COR-L47 (cell line): ENCODE data around the gene BORCS5.
"Not testable (repeated sequence)": the region's sequence is repeated elsewhere in the genome, so short reads cannot be mapped to it uniquely, and the experiment has no call there.

Experiments used
- DNase-seq: peaks from one replicate; lab custom pipeline; 2025; lab: John Stamatoyannopoulos, UW

The BORCS5 gene

DNA sequence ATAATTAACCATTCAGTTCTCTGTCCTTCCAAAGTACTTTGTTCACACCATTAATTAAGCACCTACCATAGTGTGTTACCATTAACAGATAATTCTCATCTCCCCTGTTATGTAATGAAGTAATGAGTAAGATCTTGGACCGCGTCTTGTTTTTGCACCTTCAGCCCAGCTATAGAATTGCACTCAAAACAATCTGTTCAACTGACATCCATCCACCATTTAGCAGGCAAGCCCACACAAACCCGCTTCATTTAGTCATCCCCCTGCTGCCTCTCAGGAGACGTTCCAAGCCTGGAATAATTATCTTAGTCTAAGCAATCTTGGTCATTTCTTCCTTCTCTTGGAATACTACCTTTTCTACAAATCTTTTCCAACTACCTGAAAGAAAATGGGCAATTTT is 131.4 kb downstream of the BORCS5 start:
- DNase-seq = no peak

DNA sequence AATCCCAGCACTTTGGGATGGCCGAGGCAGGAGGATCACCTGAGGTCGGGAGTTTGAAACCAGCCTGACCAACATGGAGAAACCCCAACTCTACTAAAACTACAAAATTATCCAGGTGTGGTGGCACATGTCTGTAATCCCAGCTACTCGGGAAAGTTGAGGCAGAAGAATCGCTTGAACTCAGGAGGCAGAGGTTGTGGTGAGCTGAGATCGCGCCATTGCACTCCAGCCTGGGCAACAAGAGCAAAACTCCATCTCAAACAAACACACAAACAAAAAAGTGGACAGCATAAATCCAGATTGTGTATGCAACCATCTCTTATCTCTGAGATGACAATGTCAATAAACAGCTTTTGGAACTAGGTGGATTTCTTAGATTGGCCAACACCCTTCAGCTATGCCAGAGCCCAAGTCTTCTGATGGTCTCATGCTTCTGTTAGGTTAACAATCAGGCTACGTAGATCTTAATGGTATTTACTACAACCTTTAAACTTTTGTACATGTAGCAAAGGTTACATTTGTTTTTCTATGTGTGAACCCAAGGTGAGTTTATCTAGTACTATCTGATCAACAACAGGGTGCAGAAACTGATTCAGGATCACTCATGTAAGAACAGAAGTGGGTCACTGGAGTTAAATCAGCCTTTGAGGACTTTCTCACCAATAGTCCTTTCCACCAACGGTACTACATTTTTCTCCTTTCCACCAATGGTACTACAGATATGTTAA is 132.1 kb downstream of the BORCS5 start:
- no peak for DNase-seq

DNA sequence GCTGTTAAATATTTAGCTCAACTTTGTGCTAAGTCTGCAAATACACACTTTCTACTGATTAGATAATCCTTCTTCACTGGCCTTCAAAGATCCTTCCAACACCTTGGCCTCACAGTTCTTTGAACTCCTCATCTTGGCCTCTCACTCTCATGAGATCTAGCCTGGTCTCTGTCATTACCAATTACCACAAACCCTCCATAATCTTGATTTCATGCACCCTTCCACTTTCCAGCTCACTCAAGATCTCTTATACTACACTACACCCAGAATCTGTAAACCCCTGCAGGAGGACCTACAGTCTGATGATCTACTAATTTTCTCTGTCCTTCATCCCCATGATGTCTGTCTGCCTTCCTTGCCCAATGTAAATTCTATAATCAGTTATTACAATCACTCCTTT is 134.7 kb downstream of the BORCS5 start:
- DNase-seq = no peak

DNA sequence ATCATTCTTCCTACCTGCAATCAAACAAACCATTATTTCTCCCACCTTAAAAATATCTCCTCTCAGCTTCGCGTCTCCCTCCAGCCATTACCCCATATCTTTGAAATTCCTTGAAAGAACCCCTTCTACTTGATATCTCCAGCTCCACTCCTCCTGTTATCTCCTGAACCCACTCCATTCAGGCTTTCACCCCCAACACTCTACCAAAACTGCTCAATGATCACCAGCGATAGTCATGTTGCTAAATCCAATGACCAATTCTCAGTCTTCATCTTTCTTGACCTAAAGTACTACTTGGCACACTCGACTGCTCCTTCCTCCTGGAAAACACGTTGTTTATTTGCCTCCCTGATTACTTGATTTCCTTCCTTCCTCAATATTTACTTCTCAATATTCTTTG is 135.7 kb downstream of the BORCS5 start:
- DNase-seq = no peak

DNA sequence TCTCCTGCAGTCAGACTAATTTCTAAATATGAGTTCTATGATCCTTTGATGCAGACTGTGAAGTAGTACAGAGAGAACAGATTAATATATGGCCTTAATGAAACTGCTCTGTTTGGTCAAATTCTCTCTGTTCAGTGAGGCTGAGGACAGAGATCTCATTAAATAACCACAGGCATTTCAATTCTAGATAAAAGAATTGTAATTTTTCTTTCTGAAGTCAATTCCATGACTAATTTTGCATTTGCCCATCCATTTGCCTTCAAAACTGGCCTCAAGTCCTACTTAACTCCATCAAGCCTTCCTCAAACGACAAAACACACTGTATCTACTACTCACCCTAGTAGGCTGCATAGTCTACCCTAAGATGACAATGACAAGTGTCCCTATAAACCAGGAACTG is 138.7 kb downstream of the BORCS5 start:
- no peak for DNase-seq

DNA sequence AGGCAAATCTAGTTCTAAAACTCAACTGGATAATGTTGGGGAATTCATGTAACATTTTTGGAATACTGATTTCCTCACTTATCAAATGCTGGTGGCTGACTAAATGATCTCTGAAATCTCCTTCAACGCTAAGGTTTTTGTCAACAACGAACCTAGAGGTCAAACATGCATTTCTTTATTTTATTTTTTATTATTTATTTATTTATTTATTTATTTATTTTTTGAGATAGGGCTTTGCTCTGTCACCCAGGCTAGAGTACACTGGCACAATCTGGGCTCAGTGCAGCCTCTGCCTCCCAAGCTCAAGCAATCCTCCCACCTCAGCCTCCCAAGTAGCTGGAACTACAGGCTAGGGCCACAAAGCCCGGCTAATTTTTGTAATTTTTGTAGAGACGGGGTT is 141.3 kb downstream of the BORCS5 start:
- DNase-seq = no peak

DNA sequence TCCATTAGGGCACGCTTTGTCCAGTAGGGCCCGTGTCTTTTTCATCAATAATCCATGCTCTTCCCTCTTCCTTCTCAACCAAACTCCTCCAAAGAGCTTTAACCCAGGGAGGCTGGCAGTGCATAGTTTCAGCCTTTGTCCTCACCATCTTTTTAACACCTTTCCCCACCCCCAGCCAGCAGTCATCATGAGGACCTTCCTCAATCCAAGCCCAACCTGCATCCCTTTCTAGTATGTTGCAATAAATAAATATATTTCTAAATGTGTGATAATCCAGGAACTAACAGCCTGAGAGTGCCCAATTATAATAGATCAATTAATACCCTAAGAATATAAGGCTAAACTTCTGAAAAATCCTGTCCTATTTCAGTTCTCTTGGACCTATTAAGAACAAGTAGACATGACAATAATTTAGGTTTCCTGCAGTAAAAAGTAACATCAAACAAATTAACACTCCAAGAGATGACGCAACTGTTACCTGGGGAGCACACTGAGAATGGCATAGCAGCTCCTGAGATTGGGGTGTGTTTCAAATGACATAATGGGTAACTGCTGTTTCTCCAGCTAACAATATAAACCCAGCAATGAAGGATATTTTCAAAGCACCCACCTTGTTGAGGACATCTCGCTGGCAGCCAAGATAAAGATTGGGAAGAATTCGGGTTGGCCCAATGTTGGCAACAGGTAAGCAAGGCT is 143.2 kb downstream of the BORCS5 start:
- no peak for DNase-seq

DNA sequence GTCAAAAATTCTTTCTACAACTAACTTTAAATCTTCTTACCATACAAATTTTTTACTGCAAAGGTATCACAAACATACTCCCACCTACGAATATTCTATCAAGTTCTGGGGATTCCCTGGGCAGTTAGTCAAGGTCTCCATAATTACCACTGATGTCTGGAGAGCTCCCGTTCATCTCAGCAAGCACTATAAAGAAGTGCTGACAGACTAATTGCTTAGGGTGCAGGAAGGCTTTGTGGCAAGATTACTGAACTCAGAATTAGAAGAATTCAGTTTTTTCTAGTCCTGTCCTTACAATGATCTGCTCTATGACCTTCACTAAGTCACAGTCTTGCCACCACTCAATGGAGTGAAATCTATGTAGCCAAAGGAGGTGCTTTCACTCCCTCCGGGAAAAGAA is 144.2 kb downstream of the BORCS5 start:
- DNase-seq = no peak

DNA sequence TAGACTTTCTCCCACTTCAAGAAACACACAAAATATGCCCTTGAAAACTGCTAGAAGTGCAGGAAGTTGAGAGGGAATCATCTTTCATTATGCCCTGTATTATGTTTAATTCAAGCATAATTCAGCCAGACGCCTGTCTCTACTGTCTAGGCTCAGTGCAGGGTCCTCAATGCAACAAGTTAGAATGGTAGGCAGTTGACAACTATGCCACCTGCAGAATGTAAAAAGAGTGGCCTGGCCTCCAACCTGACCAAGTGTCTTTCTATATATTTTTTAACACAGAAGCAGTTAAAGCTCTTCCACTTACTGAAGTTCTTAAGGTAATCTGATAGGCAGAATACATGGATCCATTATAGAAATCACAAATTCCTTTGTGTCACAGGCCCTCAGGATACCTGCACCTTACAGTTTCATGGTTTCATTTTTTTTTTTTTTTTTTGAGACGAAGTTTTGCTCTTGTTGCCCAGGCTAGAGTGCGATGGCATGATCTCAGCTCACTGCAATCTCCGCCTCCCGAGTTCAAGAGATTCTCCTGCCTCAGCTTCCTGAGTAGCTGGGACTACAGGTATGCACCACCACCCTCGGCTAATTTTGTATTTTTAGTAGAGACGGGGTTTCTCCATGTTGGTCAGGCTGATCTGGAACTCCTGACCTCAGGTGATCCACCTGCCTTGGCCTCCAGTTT is 145.4 kb downstream of the BORCS5 start:
- not testable (repeated sequence) for DNase-seq

DNA sequence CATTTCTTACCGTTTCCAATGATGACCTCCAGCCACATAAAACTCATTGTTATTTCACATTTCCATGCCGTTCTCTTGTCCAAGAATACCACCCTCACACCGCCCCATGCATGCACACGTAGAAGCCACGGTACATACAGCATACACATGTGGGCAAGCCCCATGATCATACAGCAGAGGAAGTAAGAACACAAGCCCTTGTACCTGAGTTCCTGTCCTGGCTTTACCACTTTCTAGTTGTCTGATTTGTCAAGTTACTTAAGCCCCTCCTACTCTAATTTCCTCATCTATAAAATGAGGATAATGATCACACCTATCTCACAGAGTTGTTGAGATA is 145.9 kb downstream of the BORCS5 start:
- DNase-seq = no peak

DNA sequence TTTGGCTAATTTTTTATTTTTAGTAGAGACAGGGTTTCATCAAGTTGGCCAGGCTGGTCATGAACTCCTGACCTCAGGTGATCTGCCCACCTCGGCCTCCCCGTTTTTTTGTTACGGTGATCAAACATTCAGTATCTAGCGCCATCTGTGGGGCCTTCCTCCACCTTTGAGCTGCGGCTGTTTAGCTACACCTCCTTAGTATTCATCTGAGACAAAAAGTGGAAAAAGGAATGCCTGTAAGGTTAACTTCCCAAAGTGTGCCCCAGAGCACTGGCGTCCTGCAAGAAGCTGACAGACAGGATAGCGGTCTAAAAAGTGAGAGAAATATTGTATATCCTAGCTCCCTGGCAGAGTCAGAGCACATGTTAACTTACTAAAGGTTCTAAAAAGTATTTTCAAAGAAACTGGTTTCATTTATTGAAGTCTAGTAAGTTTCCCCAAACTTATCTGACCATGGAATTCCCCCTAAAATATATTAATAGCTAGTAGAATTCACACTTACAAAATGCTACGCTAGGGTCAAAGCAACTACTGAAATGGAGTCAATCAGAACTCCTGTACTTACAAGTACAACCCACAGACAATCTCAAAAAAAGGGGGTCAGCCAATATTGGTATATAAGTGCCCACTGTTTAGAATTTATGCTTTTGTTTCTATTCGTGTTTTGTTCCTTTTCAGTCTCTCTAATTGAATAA is 146.7 kb downstream of the BORCS5 start:
- DNase-seq = no peak

DNA sequence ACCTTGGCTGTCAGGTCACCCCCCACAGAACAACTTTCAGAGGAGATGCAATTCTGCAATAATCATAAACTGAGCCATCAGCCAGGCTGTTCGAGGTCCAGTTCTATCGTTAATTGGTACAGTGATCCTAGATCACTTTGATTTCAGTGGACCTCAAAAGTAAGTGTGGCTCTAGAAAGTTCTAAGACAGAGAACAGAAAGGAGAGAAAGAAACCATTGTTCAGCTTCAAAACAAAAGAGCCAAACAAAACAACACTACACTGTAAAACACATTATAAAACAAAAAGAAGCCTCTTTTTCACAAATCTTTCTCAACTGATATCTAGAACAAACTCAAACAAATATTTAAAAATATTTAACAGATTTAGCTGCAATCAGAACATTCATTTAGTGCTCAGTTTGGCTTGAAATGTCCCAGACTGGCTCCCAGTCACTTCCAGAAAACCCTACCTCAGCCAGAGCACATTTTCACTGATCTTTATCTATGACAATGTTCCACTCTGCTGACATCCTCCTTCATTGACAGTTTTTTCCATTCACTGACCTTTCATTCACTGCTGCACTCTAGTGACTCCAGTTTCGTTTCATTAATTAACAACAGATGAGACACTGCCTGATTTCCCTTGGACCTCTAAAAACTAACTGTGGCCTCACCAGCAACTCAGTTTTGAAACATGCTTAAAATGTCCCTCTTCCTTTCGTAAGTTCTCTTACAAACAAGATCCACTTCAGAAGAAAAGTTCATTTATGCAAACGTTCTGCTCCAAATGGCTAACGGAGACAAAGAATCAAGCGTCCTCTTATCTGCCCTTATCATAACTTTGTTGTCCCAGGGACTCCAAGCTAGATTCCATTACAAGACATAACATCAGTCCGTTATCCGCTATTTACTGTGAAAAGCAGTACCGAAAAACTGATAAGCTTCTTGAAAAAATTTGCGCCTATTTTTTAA is 148.9 kb downstream of the BORCS5 start:
- DNase-seq = no peak

DNA sequence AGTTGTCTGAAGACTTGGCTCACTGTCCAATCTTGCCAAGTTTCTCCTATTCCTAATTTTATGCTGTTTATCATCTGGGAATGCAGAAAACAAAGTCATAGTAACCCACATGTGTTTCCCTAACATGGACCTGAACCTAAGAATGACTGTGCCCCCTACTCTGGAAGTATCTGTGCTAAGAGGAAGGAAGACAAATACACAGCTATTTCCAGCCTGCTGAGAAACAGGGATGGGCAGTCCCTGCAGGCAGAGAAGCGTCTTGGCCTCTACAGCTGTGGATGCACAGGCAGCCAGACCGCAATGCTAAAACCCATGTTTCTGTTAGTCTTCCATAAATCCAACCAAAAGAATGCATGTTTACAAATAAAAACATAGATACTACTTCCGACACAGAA is 149.6 kb downstream of the BORCS5 start:
- no peak for DNase-seq

DNA sequence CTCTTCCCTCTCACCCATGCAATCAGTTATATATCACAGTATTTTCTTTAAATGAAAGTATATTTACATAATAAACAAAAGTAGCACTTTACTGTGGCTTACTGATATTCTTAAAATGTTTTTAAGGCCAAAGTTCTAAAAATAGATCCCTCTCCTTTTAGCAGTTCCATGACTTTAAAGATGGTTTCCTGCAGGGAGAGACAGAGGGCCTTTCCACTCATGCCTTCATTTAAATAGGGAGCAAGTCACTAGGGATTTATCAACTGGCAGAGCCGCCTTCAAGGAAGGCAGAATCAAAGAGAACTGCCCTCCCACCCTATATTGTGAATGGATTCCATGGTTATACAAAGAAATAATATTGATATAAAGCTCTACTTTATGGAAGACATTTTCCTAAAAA is 150.2 kb downstream of the BORCS5 start:
- DNase-seq = no peak

DNA sequence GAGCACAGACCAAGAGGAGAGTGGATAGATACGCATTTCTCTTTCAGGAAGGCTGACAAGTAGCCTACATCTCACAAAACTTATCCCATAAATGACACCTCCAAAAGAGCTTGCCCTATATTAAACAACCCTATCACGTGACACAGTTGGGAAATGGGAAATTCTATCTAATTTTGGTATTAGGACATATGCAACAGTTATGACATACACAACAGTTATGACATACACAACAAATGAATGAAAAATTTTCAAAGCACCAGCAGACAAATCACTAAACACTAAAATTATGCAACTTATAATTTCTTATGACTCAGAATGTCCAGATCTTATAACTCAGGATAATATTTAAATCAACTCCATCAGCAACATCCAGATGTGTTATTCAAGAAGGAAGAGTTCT is 151.7 kb downstream of the BORCS5 start:
- DNase-seq = no peak

DNA sequence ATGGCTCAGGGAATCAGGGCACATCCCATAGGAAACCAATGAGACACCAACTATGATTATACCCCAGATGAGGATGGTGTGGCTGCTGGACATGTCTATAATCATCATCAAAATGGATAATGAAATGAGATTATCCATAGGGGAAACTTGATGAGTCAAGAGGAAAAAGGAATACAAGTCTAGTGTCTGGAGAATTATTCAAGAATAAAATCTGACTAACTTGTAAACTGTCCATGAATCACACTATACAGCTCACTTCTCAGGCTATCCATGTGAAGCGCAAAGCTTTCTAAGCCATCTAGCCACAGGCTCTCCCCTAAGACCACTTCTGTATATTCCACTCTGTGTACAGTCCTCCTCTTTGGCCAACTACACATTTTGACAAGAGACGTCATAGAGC is 153.3 kb downstream of the BORCS5 start:
- no peak for DNase-seq

DNA sequence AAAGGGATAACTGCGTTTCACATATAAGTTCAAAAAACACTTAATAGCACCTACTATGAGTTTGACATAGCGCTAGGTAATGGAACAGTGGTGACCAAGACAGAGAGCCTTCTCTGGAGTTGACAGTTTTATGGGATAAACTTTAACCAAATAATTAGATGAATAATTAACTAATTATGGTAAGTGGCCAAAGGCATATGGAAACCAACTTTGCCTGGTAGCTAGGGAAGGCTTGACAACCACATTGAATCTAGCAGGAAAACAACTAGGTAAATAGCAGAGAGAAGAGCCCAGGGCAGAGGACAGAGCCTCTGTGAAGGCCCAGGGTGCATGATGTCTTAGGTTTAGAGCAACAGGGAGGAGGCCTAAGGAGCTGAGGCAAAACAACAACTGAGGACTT is 153.7 kb downstream of the BORCS5 start:
- no peak for DNase-seq

DNA sequence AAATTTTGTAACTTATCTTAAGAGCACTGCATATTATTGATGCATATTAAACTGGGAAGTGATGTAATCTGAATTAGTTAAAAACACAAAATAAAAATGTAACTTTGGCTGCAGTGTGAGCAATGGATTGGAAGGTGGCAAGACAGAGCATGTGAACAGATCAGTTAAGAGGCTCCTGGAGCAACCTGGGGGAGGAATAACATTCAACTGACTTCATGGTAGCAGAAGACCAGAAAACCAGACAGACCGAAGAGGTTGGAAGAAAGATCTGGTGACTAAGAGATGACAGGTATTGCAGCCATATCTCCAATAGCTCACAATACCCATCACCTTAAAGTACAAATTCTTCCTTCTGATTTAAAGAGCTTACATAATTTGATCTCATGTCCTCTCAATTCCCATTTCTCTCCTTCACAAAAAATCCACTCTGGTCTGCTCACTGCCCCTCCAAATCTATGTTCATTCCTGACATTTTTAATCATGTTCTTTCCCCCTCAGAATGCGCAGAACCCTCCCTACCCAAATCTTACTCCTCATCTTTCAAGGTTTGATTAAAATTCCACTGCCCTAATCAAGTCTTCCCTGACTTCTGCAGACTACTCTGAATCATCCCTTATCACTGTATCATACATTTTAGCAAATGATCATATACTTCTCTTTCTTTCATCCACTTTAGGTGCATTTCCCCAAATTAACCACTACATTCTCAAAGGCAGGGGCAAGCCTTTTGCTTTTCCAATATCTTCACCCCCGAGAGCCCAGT is 154.3 kb downstream of the BORCS5 start:
- no peak for DNase-seq

DNA sequence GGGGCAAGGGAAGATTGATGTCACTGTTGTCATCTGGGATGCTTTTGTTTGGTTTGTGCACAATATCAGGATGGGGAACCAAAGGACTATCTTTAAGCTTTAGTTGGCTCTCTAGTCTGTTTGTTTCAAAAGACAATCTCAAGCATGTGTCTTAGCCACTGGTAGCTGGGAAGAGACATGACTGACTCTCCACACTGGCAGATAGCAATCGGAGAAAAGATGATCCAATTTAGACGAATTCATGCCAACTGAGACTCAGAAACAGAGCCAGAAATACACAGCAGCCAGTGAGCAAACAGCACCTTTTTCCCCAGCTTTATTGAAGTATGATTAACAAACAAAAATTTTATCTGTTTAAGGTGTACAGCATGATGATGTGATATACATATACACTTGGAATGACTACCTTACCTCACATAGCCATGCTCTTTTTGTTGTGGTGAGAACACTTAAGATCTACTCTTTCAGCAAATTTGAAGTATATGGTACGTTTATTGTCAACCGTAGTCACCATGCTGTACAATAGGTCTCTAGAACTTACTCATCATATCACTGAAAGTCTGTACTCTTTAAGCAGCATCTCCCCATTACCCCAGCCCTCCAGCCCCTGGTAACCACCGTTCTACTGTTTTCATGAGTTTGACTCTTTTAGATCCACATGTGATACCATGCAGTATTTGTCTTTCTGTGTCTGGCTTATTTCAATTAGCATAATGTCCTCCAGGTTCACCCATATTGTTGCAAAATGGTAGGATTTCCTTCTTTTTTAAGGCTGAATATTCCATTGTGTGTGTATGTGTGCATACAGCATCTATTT is 155.2 kb downstream of the BORCS5 start:
- no peak for DNase-seq

DNA sequence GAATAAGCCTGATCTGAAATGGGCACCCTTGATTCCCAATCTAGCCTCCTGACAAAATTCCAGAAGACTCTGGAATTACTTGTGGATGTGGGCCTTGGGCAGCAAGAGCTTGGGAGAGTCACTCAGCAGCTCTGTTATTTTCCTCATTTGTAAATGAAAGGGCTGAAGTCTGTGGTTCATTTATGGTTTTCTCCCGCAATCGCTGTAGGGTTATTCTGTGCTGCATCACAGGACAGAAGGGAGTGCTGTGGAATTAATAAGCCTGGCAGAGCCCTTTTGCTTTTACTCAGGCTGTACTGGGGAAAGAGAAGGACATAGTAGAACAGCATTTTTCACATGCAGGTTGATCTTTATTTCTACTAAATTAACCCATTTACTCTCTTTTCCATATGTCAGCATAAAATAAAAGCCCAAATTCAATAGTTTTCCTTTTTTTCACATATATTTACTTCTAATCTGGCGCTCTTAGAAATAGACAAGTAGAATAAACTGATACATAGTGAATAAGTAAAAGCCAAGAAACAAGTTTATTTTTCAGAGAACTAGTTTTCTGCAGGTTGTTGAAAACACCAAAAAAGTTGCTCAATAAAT is 156.6 kb downstream of the BORCS5 start:
- no peak for DNase-seq
